ENCODE measurements around the gene PTPN7. TPM values are rescaled to one million over a fixed set of nuclear protein-coding genes. Genes with fewer than 3 reads are reported as not detected.
"Not testable (repeated sequence)": the region's sequence is repeated elsewhere in the genome, so short reads cannot be mapped to it uniquely, and the experiment has no call there.

Gene PTPN7
- total RNA-seq, 2 donors from 2014 or later = 1.2 to 2.2 TPM

- intact Hi-C loops (cut with DNase I) = no loop called here
- no peak for DNase-seq (ENCODE audit: low spot score)
These were observed 1.4 kb downstream of the PTPN7 start for GRCh38 chr1:202158810-202159533.

GRCh38 chr1:202157945-202158344 lies 2.5 kb downstream of the PTPN7 start:
- DNase-seq (ENCODE audit: low spot score) = no peak
- intact Hi-C loops (cut with DNase I) = no loop called here

- intact Hi-C loops (cut with DNase I) = no loop called here
- DNase-seq (ENCODE audit: low spot score) = no peak
These were observed 3.8 kb downstream of the PTPN7 start for GRCh38 chr1:202156590-202156989.

DNA sequence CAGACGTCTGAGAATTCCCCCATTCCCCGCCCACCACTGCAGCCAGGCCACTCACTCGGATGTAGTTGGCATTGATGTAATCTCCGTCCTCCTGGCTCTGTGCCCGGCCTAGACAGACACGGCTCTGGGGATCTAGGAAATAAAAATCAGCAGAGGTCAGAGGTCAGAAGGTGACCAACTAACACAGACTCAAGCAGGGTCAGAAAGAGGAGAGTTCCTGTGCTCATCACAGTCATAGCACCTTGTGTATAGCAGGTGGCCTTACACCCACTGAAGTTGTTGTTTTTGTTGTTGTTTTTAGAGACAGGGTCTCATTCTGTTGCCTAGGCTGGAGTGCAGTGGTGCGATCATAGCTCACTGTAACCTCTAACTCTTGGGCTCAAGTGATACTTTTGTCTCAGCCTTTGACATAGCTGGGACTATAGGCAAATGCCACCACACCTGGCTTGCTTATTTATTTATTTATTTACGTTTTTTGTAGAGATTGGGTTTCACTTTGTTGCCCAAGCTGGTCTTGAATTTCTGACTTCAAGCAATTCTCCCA lies 4.9 kb downstream of the PTPN7 start:
- peak; percentile 91 for DNase-seq (ENCODE audit: low spot score)

DNA sequence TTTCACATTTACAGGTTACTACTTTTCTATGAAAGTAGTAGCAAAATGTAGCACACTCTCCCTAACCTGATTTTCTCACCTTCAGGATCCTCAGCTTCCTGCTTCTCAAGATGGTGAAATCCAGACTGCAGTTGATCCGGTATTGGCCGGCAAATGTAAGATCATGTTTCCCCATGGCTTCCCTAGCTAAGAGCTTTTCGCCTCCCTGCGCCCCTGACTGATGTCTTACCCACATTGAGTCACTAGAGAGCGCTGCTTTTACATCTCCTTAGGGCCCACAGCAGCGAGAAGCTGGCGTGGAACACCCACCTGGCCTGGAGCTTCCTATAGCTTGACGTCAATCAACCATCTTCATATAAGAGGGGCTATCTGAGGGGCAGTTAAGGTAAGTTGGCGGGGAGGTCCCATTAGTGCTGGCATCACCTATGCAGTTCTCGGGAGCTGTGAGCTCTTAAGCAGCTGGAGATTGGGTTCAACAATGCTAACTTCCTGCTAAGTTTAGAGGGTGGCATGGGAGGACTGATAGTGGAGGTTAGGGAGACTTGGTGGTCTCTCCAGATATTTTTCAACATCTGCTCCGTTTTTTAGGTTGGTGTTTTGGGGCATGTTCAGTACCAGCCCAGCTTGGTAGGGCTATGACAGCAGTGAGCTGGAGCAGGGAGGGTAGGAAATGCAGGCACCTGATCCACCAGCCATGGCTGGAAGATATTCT lies 5.5 kb downstream of the PTPN7 start:
- intact Hi-C loops (cut with DNase I) = no loop called here
- no peak for DNase-seq (ENCODE audit: low spot score)

More for the DNA sequence above, 4.9 kb downstream of the PTPN7 start:
- intact Hi-C loops (cut with DNase I) = no loop called here

DNA sequence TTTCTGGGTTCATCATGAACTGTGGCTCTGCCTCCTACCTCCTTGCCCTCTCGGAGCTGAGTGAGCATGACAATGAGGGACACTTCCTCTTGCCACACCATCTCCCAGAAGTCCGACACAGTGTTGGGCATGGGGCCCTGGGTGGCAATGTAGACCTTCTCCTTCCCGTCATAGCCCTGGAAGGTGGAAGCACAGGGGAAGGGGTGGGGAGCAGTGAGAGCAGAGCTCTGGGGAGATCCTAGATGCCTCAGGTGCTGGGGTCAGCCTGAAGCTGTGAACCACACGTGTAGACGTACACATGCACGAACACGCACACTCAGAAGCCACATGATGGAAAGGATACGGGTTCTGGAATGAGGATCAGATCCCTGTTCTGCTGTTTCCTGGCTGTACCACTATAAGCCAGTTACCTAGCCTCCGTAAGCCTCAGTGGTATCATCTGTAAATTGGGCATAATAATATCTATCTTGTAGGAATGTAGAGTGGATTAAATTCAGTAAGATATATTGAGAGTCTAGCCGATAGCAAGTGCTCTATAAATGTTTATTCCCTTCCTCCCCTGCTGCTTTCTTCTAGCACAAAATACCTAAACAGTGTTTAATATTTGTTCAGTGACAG lies 6.1 kb downstream of the PTPN7 start:
- intact Hi-C loops (cut with DNase I) = no loop called here
- DNase-seq (ENCODE audit: low spot score) = no peak

- DNase-seq (ENCODE audit: low spot score) = no peak
- intact Hi-C loops (cut with DNase I) = no loop called here
These were observed 7.1 kb downstream of the PTPN7 start for GRCh38 chr1:202153284-202153683.

DNA sequence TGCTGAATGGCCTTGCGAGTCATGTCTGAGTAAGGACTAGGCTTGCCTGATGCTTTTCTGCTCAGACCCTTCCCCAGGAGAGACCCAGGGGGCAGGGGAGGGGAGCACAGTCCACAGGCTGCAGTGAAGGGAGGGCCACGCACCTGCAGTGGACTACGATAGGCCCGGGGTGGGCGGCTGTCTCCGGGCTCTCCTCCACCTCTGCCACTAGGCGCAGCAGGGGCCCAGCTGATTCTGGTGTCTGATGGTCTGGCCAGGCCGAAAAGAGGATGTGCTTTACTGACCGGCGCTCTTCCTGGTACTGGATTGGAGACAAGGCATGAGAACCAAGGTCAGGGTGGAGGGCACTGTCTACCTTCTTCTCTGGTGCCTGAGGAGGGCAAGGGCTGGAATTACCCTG lies 8.0 kb downstream of the PTPN7 start:
- no peak for DNase-seq (ENCODE audit: low spot score)
- intact Hi-C loops (cut with DNase I) = no loop called here

DNA sequence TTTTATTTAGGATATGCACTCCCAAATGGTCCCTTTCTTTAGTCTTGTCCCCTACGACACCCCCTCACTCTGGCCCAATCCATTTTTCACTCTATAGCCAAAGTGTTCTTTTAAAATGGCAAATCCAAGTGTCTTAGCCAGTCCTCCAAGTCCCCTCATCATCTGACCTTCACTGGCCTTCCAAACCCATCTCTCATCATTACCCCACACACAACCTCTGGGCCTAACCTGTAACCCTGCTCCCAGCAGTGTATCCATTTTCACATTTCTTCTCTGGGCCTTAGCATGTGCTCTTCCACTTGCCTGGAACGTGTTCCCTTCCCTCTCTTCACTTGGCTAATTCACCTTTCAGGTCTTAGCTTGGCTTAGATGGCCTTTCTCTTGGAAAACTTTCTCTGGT lies 9.4 kb downstream of the PTPN7 start:
- intact Hi-C loops (cut with DNase I) = no loop called here
- DNase-seq (ENCODE audit: low spot score) = no peak

GRCh38 chr1:202150602-202151001 lies 9.8 kb downstream of the PTPN7 start:
- intact Hi-C loops (cut with DNase I) = no loop called here
- DNase-seq (ENCODE audit: low spot score) = no peak

GRCh38 chr1:202150187-202150586 lies 10.2 kb downstream of the PTPN7 start:
- intact Hi-C loops (cut with DNase I) = no loop called here

GRCh38 chr1:202149566-202149965 lies 10.8 kb downstream of the PTPN7 start:
- intact Hi-C loops (cut with DNase I) = no loop called here
- no peak for DNase-seq (ENCODE audit: low spot score)

More at GRCh38 chr1:202150187-202150586, 10.2 kb downstream of the PTPN7 start:
- DNase-seq (ENCODE audit: low spot score) = no peak

- no peak for DNase-seq (ENCODE audit: low spot score)
- intact Hi-C loops (cut with DNase I) = no loop called here
These were observed 12.0 kb downstream of the PTPN7 start for GRCh38 chr1:202148391-202148790.

DNA sequence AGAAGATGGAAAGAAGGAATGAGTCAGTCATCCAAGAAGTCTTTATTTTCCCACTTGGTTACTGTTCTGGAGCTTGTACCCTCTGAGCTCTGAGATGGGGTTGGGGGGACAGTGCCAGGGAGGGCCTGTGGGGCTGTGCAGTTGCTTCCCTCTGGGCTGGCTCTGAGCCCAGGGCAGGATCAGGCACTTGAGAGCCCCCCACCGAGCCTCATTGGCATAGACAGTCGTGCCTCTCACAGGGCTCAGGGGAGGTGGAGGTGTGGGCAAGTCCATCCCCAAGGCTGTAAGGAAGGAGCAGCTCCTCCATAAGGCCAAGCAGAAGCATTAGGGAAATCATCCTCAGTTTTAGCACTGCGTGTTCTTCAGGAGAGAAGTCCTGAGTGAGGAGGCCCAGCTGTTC lies 13.4 kb downstream of the PTPN7 start:
- no peak for DNase-seq (ENCODE audit: low spot score)
- intact Hi-C loops (cut with DNase I) = no loop called here

DNA sequence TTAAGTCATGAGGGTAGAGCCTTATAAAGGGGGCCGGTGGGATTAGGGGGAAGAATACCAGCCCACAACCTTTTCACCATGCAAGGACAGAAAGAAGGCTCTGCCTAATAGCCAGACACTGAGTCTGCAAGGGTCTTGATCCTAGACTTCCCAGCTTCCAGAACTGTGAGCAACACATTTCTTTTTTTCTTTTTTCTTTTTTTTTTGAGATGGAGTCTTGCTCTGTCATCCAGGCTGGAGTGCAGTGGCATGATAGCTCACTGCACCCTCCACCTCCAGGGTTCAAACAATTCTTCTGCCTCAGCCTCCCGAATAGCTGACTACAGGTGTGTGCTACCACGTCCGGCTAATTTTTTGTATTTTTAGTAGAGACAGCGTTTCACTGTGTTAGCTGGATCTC lies 14.1 kb downstream of the PTPN7 start:
- DNase-seq (ENCODE audit: low spot score) = no peak
- intact Hi-C loops (cut with DNase I) = no loop called here

- intact Hi-C loops (cut with DNase I); DNase-seq (ENCODE audit: low spot score): not testable (repeated sequence)
These were observed 14.7 kb downstream of the PTPN7 start for GRCh38 chr1:202145744-202146140.

DNA sequence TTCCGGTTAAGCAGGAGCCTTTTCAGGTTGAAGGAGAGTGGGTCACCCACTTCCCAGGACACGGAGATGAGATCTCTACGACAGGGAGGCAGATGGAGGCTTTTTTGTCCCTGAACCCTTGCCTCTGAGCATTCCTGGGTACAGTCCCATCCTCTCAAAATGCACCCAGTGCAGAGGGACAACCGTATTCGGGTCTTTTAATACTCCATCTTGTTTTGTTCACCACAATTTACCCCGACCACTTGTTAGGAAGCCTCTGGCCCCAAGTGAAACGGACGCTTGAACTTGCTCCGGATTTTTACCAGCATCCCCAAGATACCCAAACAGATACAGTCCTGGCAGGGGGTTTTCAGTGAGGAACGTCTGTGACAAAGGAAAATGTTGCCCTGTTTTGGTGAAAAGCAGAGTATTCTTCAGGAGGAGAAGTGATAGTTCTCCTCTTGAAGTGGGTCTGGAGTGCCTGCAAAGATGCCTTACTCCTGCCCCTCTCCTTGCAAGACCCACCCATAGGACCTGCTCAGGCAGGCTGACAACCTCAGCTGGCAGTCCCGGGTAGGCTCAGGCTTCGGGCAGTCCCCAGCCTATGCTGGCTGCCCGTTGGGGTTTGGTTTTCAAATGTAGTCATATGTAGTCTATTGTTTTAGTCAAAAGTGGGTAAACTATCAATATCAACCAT lies 15.2 kb downstream of the PTPN7 start:
- intact Hi-C loops (cut with DNase I) = no loop called here
- DNase-seq (ENCODE audit: low spot score) = no peak

DNA sequence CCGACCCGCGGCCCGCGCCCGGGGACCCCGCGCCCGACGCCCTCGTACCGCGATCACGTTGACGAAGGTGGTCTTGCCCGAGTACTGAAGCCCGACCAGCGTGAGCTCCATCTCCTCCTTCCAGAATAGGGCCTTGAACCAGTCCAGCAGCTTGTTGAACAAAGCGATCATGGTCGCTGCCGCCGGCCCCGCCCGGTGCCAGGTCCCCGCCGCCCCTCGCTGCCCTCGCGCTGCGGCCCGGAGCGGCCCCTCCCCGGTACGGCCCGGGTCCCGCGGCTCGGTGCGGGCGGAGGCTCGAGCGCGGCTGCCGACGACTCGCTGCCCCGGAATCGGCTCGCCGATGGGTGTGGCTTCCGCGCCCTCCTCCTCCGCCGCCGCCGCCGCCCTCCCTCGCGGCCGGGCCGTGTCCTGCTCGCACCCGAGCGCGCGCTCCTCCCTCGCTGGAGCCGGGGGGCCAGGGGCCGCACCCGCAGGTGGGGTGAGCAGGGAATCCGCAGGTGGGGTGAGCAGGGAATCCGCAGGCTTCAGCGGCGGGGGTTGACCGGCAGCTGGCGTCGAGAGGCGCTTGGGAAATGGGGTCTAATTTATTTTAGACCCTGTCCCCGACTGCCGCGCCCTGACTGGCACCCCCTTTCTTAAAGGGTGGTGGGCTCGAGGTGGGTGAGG lies 15.9 kb downstream of the PTPN7 start, which contains the start of gene ARL8A:
TSS of gene ARL8A (minus strand) at position 336 of the 666 bp plus-strand sequence. CDS start at position 171, 165 bp downstream.
- DNase-seq (ENCODE audit: low spot score) = peak; percentile 92

DNA sequence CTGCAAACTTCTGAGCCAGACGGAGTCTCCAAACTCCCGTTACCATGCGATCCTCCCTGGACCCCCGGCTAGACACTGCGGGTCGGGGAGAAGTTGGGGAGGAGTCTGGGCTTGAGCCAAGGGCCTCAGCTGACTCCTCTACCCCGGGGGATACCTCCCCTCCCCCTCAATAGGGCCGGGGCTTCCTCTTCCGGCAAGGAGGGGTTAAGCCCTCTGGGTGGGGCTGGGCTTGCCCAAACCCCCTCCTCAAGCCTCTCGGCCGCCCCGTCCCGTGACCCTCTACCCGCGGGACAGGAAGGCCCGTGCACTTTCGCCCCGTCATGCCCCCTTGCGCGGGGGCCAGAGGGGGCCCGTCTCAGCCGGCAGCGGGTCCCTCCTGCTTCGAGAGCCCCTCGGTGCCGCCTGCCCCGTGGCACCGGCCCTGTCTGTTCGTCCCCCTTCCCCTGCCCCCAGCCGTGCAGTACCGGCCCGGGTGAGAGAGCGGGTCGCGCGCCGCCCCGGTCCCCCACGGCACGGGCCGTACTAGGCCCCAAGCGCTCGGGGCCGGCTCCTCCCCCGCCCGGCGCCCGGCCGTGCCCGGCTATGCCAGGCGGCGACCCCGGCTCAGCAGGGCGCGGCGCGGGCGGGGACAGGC lies 16.5 kb downstream of the PTPN7 start:
- DNase-seq (ENCODE audit: low spot score) = peak; percentile 86
- intact Hi-C loops (cut with DNase I) = no loop called here

More for the DNA sequence above, 15.9 kb downstream of the PTPN7 start, which contains the start of gene ARL8A:
- intact Hi-C loops (cut with DNase I) = no loop called here
